Gastroesophageal sphincter (tissue), 3 donors: ENCODE results near the gene FAT1.

Experiments
- CTCF ChIP-seq, 4 experiments: fragments of 200-600 bp in 2 of 4; fragments of 450-650 bp in 2 of 4; sonication (generic) in 1 of 4; IDR thresholded peaks; one replicate each; pipeline ENCODE4 v1.5.1; 2017 to 2019; ENCODE audit warnings: antibody characterized with exemption in 4 of 4, mild to moderate bottlenecking in 2 of 4, moderate library complexity in 2 of 4
- EP300 ChIP-seq: sonication (generic); formaldehyde crosslinking; IDR thresholded peaks from one replicate; pipeline ENCODE4 v1.6.1; 2017; ENCODE audit warnings: antibody characterized with exemption, mild to moderate bottlenecking
- POLR2A ChIP-seq, 2 donors: fragments of 450-650 bp; IDR thresholded peaks; one replicate each; pipeline ENCODE4 v1.6.1; 2017; ENCODE audit warnings: antibody characterized with exemption in 2 of 2, mild to moderate bottlenecking in 2 of 2, moderate library complexity in 1 of 2
- POLR2AphosphoS5 ChIP-seq: sonication (generic); formaldehyde crosslinking; IDR thresholded peaks from one replicate; pipeline ENCODE4 v1.6.1; 2017; ENCODE audit warnings: antibody characterized with exemption

- peak; percentile 22 for TF ChIP-seq POLR2AphosphoS5
- no peak for TF ChIP-seq CTCF (IDR thresholded peaks at IDR 0.05)
- no peak for TF ChIP-seq EP300
- no peak for TF ChIP-seq POLR2A (IDR thresholded peaks at IDR 0.05)
Observed at GRCh38 chr4:186704057-186704456, 19.6 kb downstream of the FAT1 start.
